K562 (cell line): ENCODE measurements around the gene MALRD1. TPM values are rescaled to one million over a fixed set of nuclear protein-coding genes. Genes with fewer than 3 reads are reported as not detected.

ENCODE experiments used
- ATAC-seq: fragments of 200-7000 bp; cut with Tn5 transposase; 3 replicates; pipeline ENCODE4 v1.9.1; 2020; ENCODE audit warnings: moderate library complexity
- BruUV-seq: library from RNA; stranded (reverse); fragments of 400-500 nt; replicated peaks from 2 replicates; lab custom pipeline; 2021; lab: Mats Ljungman, UMichigan
- CTCF ChIA-PET: fragments of 300-600 bp; formaldehyde crosslinking; extraction: SDS; loops from one replicate; lab custom pipeline; 2021; ENCODE audit warnings: low intra/inter-chr PET ratio; lab: Yijun Ruan, JAX
- POLR2A ChIA-PET: fragments of 300-600, 350-650 bp; sonication (Branson Sonifier 250); formaldehyde crosslinking; extraction: SDS; loops from one replicate; lab custom pipeline; 2021; ENCODE audit warnings: antibody characterized with exemption, inconsistent platforms; lab: Yijun Ruan, JAX
- DNase-seq, 4 experiments: peaks; one replicate each; pipeline versions ENCODE4 v3.0.0 to v3.0.0-alpha.2; 2011 to 2018; ENCODE audit warnings: low spot score in 3 of 4, mixed read lengths in 3 of 4; ENCODE audit errors: extremely low read depth in 1 of 4
- FAIRE-seq: peaks from 2 replicates; lab custom pipeline; 2011; peaks lifted over from hg19 to GRCh38; lab: Jason Lieb, UNC
- H2AFZ ChIP-seq: 2 replicates; pipeline ENCODE4 v1.6.0; 2011; ENCODE audit warnings: low read depth, low read length, control low read depth, inconsistent platforms
- H3K27ac ChIP-seq: fragments of 200-600 bp; 3 replicates; pipeline ENCODE4 v1.8.0; 2011; ENCODE audit warnings: low read depth, mild to moderate bottlenecking, control low read depth, inconsistent platforms, low read length, moderate library complexity, mixed read lengths; ENCODE audit errors: extremely low read depth
- H3K27me3 ChIP-seq, 2 experiments: fragments of 300-600 bp in 1 of 2; 2 replicates in 1 of 2; 3 replicates in 1 of 2; pipeline versions ENCODE4 v1.6.0 to v1.8.0; 2011; ENCODE audit warnings: inconsistent platforms in 2 of 2, low read length in 2 of 2, mild to moderate bottlenecking in 1 of 2, mixed read lengths in 1 of 2, moderate library complexity in 1 of 2; ENCODE audit not compliant: control insufficient read depth in 2 of 2, insufficient read depth in 2 of 2
- H3K36me3 ChIP-seq: fragments of 300-600 bp; 3 replicates; pipeline ENCODE4 v1.8.0; 2011; ENCODE audit warnings: mild to moderate bottlenecking, low read length, inconsistent platforms; ENCODE audit not compliant: control insufficient read depth, insufficient read depth
- H3K4me1 ChIP-seq, 2 experiments: fragments of 200-600 bp in 1 of 2; replicated peaks in 1 of 2; 2 replicates in 1 of 2; 3 replicates in 1 of 2; pipeline versions ENCODE4 v1.5.1 to v1.8.0; 2011; ENCODE audit warnings: inconsistent platforms in 2 of 2, low read length in 2 of 2, mild to moderate bottlenecking in 1 of 2, mixed read lengths in 1 of 2, moderate library complexity in 1 of 2; ENCODE audit not compliant: control insufficient read depth in 2 of 2, insufficient read depth in 2 of 2
- H3K4me2 ChIP-seq: 2 replicates; pipeline ENCODE4 v1.6.1; 2011; ENCODE audit warnings: low read length, control low read depth, inconsistent platforms, mixed read lengths; ENCODE audit not compliant: insufficient read depth
- H3K4me3 ChIP-seq: fragments of 200-600 bp; sonication (generic), shearing (Covaris generic); 2 replicates; pipeline ENCODE4 v1.5.1; 2016; ENCODE audit warnings: control low read depth, inconsistent platforms
- H3K79me2 ChIP-seq: fragments of 200-600 bp; 3 replicates; pipeline ENCODE4 v1.8.0; 2011; ENCODE audit warnings: low read length, inconsistent platforms; ENCODE audit not compliant: control insufficient read depth, insufficient read depth
- H3K9ac ChIP-seq, 2 experiments: 2 replicates each; pipeline versions ENCODE4 v1.6.0 to v1.6.1; 2011; ENCODE audit warnings: low read depth in 2 of 2, low read length in 2 of 2, control low read depth in 1 of 2, inconsistent platforms in 1 of 2, mild to moderate bottlenecking in 1 of 2, mixed read lengths in 1 of 2; ENCODE audit not compliant: insufficient read depth in 1 of 2
- H3K9me1 ChIP-seq: one replicate; pipeline ENCODE4 v1.6.0; 2011; ENCODE audit warnings: inconsistent platforms, mild to moderate bottlenecking, low read length, moderate library complexity; ENCODE audit not compliant: control insufficient read depth, insufficient read depth
- H3K9me3 ChIP-seq: replicated peaks from 2 replicates; pipeline ENCODE4 v1.5.1; 2011; ENCODE audit warnings: low read depth, low read length, inconsistent platforms; ENCODE audit not compliant: control insufficient read depth, insufficient read depth
- H4K20me1 ChIP-seq: replicated peaks from 2 replicates; pipeline ENCODE4 v1.6.1; 2011; ENCODE audit warnings: low read length, inconsistent platforms, mixed read lengths; ENCODE audit not compliant: control insufficient read depth, insufficient read depth
- BRCA1 ChIP-seq, 2 experiments: fragments of 450-650 bp in 1 of 2; sonication (generic) in 1 of 2; formaldehyde crosslinking in 1 of 2; IDR thresholded peaks; 2 replicates each; pipeline versions ENCODE4 v1.5.0 to v1.6.1; 2017 to 2020; ENCODE audit warnings: mild to moderate bottlenecking in 1 of 2, missing genetic modification reagents in 1 of 2
- HBP1 ChIP-seq: fragments of 450-650 bp; formaldehyde crosslinking; IDR thresholded peaks from 2 replicates; pipeline ENCODE4 v1.4.0; 2022; ENCODE audit warnings: missing genetic modification characterization
- JUND ChIP-seq, 2 experiments: IDR thresholded peaks; 2 replicates in 1 of 2; 3 replicates in 1 of 2; pipeline ENCODE4 v1.6.1; 2011; ENCODE audit warnings: borderline replicate concordance in 2 of 2, low read depth in 2 of 2, low read length in 2 of 2, improper control_type of control experiment in 1 of 2, missing biosample characterization in 1 of 2, missing genetic modification characterization in 1 of 2, missing genetic modification reagents in 1 of 2
- RAD21 ChIP-seq, 2 experiments: fragments of 250-450 bp in 1 of 2; fragments of 450-650 bp in 1 of 2; sonication (Bioruptor Pico) in 1 of 2; formaldehyde crosslinking in 1 of 2; IDR thresholded peaks in 1 of 2; conservative IDR thresholded peaks in 1 of 2; 2 replicates each; pipeline versions ENCODE4 v1.4.0 to v1.8.0; 2020 to 2022; ENCODE audit warnings: mild to moderate bottlenecking in 2 of 2, moderate library complexity in 1 of 2
- WGBS: fragments of 100-300 bp; shearing (Covaris generic); methylation state at CpG from one replicate; pipeline ENCODE4 v1.1.6; 2016; ENCODE audit warnings: low coverage, mixed read lengths; ENCODE audit not compliant: insufficient coverage; ENCODE audit errors: missing lambda C conversion rate; 5-methylcytosine and 5-hydroxymethylcytosine counted together
- in situ Hi-C: fragments of 300-500 bp; cut with MboI; formaldehyde crosslinking; loops from 4 replicates; pipeline ENCODE4 v1.15.0; 2018; ENCODE audit warnings: inconsistent platforms, mixed read lengths
- intact Hi-C: fragments of 100-400 bp; cut with micrococcal nuclease; formaldehyde crosslinking; loops from 2 replicates; pipeline ENCODE4 v1.14.2; 2022
- polyA plus RNA-seq, 8 experiments: library from polyadenylated mRNA; depleted of rRNA in 4 of 8; stranded (reverse) in 5 of 8; unstranded in 3 of 8; fragments of >200 nt; fragmentation: Nextera tagmentation in 2 of 8; fragmentation: Illumina TruSeq in 1 of 8; extraction: Ambion mirVana in 2 of 8; extraction: Trizol in 1 of 8; gene quantifications; 2 replicates each; pipeline versions ENCODE4 v1.2.1 to v1.2.3, GENCODE V29; 2011 to 2014; ENCODE audit warnings: inconsistent platforms in 1 of 8, missing spikeins in 1 of 8
- total RNA-seq, 7 experiments: library from RNA; depleted of rRNA in 6 of 7; stranded (reverse); fragments of >200 nt in 6 of 7; fragmentation: Illumina TruSeq in 2 of 7; extraction: Trizol in 2 of 7; gene quantifications; 2 replicates each; pipeline versions ENCODE4 v1.2.1 to v1.2.3, GENCODE V29; 2011 to 2021; ENCODE audit warnings: low replicate concordance in 1 of 7

Gene MALRD1
- total and polyA plus RNA-seq, 9 of the 15 experiments (the other 6 are each of a cell fraction or from before 2014, with no cell fraction given), result not detected

GRCh38 chr10:19659920-19660655 lies 611.5 kb downstream of the MALRD1 start (continued):
- TF ChIP-seq BRCA1 (IDR thresholded peaks at IDR 0.05) (no peak), BRCA1 (CRISPR knock-in tag; IDR thresholded peaks at IDR 0.05) (no peak), HBP1 (CRISPR knock-in tag) (no peak)

- in situ Hi-C loops, result no loop called here
- CTCF ChIA-PET, result no interaction called here
- POLR2A ChIA-PET, result no interaction called here
Measured at GRCh38 chr10:19663344-19663743, 614.7 kb downstream of the MALRD1 start.

More at GRCh38 chr10:19663344-19663743, 614.7 kb downstream of the MALRD1 start:
- no peak overlapping the region for H3K27ac ChIP-seq
- ATAC-seq (no peak), DNase-seq (no peak), FAIRE-seq (no peak)
- no peak overlapping the region for H3K4me2 ChIP-seq
- H3K4me3 ChIP-seq, result no peak overlapping the region
- intact Hi-C loops, result no loop called here
- no peaks in the 10 kb centered on the region for H3K4me1 ChIP-seq
- no peaks in the 10 kb centered on the region for H4K20me1 ChIP-seq
- no peaks in the 10 kb centered on the region for H3K9me3 ChIP-seq
- H3K79me2 ChIP-seq, result no peaks in the 10 kb centered on the region
- TF ChIP-seq RAD21 (CRISPR knock-in tag; conservative IDR thresholded peaks at IDR 0.05 in 1 of 2, IDR thresholded peaks at IDR 0.05 in 1 of 2) (peak in 1 of 2 experiments; percentile 24; a peak in 1 of 4 replicates), JUND (IDR thresholded peaks at IDR 0.05; ENCODE audit: borderline replicate concordance, low read depth, low read length) (no peak), JUND (tag; IDR thresholded peaks at IDR 0.05; ENCODE audit: borderline replicate concordance, low read depth, low read length) (no peak)
- H2AFZ ChIP-seq, result no peak overlapping the region
- no peaks in the 10 kb centered on the region for H3K9me1 ChIP-seq
- WGBS, result 8% methylated on average over 1 of the region's 1 CpG
- H3K9ac ChIP-seq, result no peak overlapping the region
- BruUV-seq, result no TSS peak
- H3K36me3 ChIP-seq, result no peaks in the 10 kb centered on the region
- H3K27me3 ChIP-seq, result no peaks in the 10 kb centered on the region
